Keratinocyte (primary cell): ENCODE measurements around the gene MSL1. TPM values are rescaled to one million over a fixed set of nuclear protein-coding genes. Genes with fewer than 3 reads are reported as not detected.

ENCODE experiments used
- DNase-seq: peaks from one replicate; pipeline ENCODE4 v3.0.0-alpha.2; 2011; ENCODE audit warnings: low read depth, missing footprints, low spot score
- FAIRE-seq: peaks from 2 replicates; lab custom pipeline; 2011; peaks lifted over from hg19 to GRCh38; lab: Jason Lieb, UNC
- H2AFZ ChIP-seq: 2 replicates; pipeline ENCODE4 v1.6.0; 2012; ENCODE audit warnings: low read length, control low read depth, inconsistent platforms; ENCODE audit not compliant: control insufficient read depth
- H3K27ac ChIP-seq: 2 replicates; pipeline ENCODE4 v1.5.1; 2011; ENCODE audit warnings: low read length; ENCODE audit not compliant: control insufficient read depth, insufficient read depth
- H3K27me3 ChIP-seq: 3 replicates; pipeline ENCODE4 v1.6.0; 2011; ENCODE audit warnings: low read length; ENCODE audit not compliant: control insufficient read depth, insufficient read depth; ENCODE audit errors: extremely low read depth
- H3K36me3 ChIP-seq, 2 experiments: 2 replicates in 1 of 2; 3 replicates in 1 of 2; pipeline ENCODE4 v1.5.1; 2011; ENCODE audit warnings: low read length in 2 of 2, mild to moderate bottlenecking in 1 of 2; ENCODE audit not compliant: control insufficient read depth in 2 of 2, insufficient read depth in 2 of 2; ENCODE audit errors: extremely low read depth in 1 of 2
- H3K4me1 ChIP-seq: 3 replicates; pipeline ENCODE4 v1.5.1; 2011; ENCODE audit warnings: low read length; ENCODE audit not compliant: control insufficient read depth, insufficient read depth; ENCODE audit errors: extremely low read depth
- H3K4me2 ChIP-seq: 3 replicates; pipeline ENCODE4 v1.6.0; 2011; ENCODE audit warnings: low read depth, low read length; ENCODE audit not compliant: control insufficient read depth, insufficient read depth; ENCODE audit errors: extremely low read depth
- H3K4me3 ChIP-seq, 3 experiments: fragments of 200-600 bp in 1 of 3; sonication (generic) in 1 of 3; 2 replicates in 2 of 3; 3 replicates in 1 of 3; pipeline ENCODE4 v1.5.1; 2011 to 2016; ENCODE audit warnings: low read length in 3 of 3, mild to moderate bottlenecking in 3 of 3, control low read depth in 2 of 3, inconsistent platforms in 1 of 3, low read depth in 1 of 3, mixed read lengths in 1 of 3, mixed run types in 1 of 3, moderate library complexity in 1 of 3; ENCODE audit not compliant: control insufficient read depth in 2 of 3, insufficient read depth in 2 of 3; ENCODE audit errors: extremely low read depth in 1 of 3
- H3K79me2 ChIP-seq: 2 replicates; pipeline ENCODE4 v1.6.0; 2012; ENCODE audit warnings: low read length; ENCODE audit not compliant: control insufficient read depth, insufficient read depth
- H3K9ac ChIP-seq: 3 replicates; pipeline ENCODE4 v1.6.0; 2011; ENCODE audit warnings: low read length; ENCODE audit not compliant: control insufficient read depth, insufficient read depth; ENCODE audit errors: extremely low read depth
- H3K9me1 ChIP-seq: 3 replicates; pipeline ENCODE4 v1.6.0; 2011; ENCODE audit warnings: low read length; ENCODE audit not compliant: control insufficient read depth, insufficient read depth; ENCODE audit errors: extremely low read depth
- H3K9me3 ChIP-seq: 2 replicates; pipeline ENCODE4 v1.5.1; 2012; ENCODE audit warnings: low read depth, low read length; ENCODE audit not compliant: control insufficient read depth
- H4K20me1 ChIP-seq: 3 replicates; pipeline ENCODE4 v1.6.0; 2011; ENCODE audit warnings: low read length; ENCODE audit not compliant: control insufficient read depth, insufficient read depth; ENCODE audit errors: extremely low read depth
- CTCF ChIP-seq, 3 experiments: IDR thresholded peaks in 1 of 3; conservative IDR thresholded peaks in 1 of 3; optimal IDR thresholded peaks in 1 of 3; 2 replicates in 2 of 3; 3 replicates in 1 of 3; pipeline versions ENCODE3 to v1.5.1; 2011; ENCODE audit warnings: low read length in 3 of 3, mild to moderate bottlenecking in 3 of 3, moderate library complexity in 2 of 3, control low read depth in 1 of 3, inconsistent platforms in 1 of 3; ENCODE audit not compliant: insufficient read depth in 2 of 3; ENCODE audit errors: extremely low read depth in 1 of 3
- EZH2 ChIP-seq: IDR thresholded peaks from one replicate; pipeline ENCODE4 v1.6.1; 2012; ENCODE audit warnings: inconsistent platforms, mild to moderate bottlenecking, low read length, moderate library complexity
- dilution Hi-C: fragments of 300-500 bp; cut with MboI; formaldehyde crosslinking; loops from one replicate; pipeline ENCODE4 v1.7.0; 2020; ENCODE audit warnings: low sequenced_read_pairs; ENCODE audit not compliant: extremely low pct_ligation_motif_present
- polyA plus RNA-seq, 5 experiments: library from polyadenylated mRNA; depleted of rRNA in 3 of 5; stranded (reverse) in 3 of 5; stranded (forward) in 1 of 5; unstranded in 1 of 5; fragments of >200 nt; gene quantifications; 1 replicate in 1 of 5; 2 replicates in 3 of 5; 3 replicates in 1 of 5; pipeline versions ENCODE4 v1.2.1 to v1.2.3, GENCODE V29; 2011 to 2012; ENCODE audit warnings: missing spikeins in 2 of 5, low read depth in 1 of 5, low replicate concordance in 1 of 5

The MSL1 gene
- polyA plus RNA-seq, 1 donor (not counting 4 experiments of a cell fraction or from before 2014, with no cell fraction given): 66.8 TPM

- Histone ChIP-seq H3K4me1 (no peaks in the 10 kb centered on the region), H3K27ac (no peak overlapping the region), H3K9me3 (no peaks in the 10 kb centered on the region), H2AFZ (no peak overlapping the region), H3K36me3 (peaks cover 5 to 6% of the 10 kb centered on the region in 2 experiments), H3K27me3 (no peaks in the 10 kb centered on the region), H3K9ac (no peak overlapping the region), H3K9me1 (no peaks in the 10 kb centered on the region), H3K4me2 (no peak overlapping the region), H3K79me2 (no peaks in the 10 kb centered on the region), H3K4me3 (no peak overlapping the region), H4K20me1 (no peaks in the 10 kb centered on the region)
- TF ChIP-seq CTCF (optimal IDR thresholded peaks at IDR 0.05 in 1 of 3, IDR thresholded peaks at IDR 0.05 in 1 of 3, conservative IDR thresholded peaks at IDR 0.05 in 1 of 3; ENCODE audit: extremely low read depth in 1 of 3, insufficient read depth in 2 of 3, low read length in 3 of 3) (no peak), EZH2 (no peak)
- no peak for FAIRE-seq
- dilution Hi-C loops: no loop called here
- no peak for DNase-seq
These were observed 37.3 kb upstream of the MSL1 start for GRCh38 chr17:40084477-40084876.

- no peak overlapping the region for H2AFZ ChIP-seq
- no peak overlapping the region for H3K27ac ChIP-seq
- no peaks in the 10 kb centered on the region for H3K9me3 ChIP-seq
- dilution Hi-C loops: no loop called here
- no peak overlapping the region for H3K9ac ChIP-seq
- H4K20me1 ChIP-seq: no peaks in the 10 kb centered on the region
- peaks cover 5 to 6% of the 10 kb centered on the region in 2 experiments for H3K36me3 ChIP-seq
- TF ChIP-seq CTCF (optimal IDR thresholded peaks at IDR 0.05 in 1 of 3, IDR thresholded peaks at IDR 0.05 in 1 of 3, conservative IDR thresholded peaks at IDR 0.05 in 1 of 3; ENCODE audit: extremely low read depth in 1 of 3, insufficient read depth in 2 of 3, low read length in 3 of 3) (peak; percentile 75 to 84 (median 83)), EZH2 (no peak)
- FAIRE-seq (peak; percentile 59), DNase-seq (no peak)
- H3K9me1 ChIP-seq: no peaks in the 10 kb centered on the region
- H3K27me3 ChIP-seq: no peaks in the 10 kb centered on the region
- no peaks in the 10 kb centered on the region for H3K4me1 ChIP-seq
- no peak overlapping the region for H3K4me3 ChIP-seq
- H3K79me2 ChIP-seq: no peaks in the 10 kb centered on the region
- no peak overlapping the region for H3K4me2 ChIP-seq
These were observed 35.4 kb upstream of the MSL1 start for GRCh38 chr17:40086150-40087044.
